ENCODE results near the gene PIP5K1B. TPM values are rescaled to one million over a fixed set of nuclear protein-coding genes. Genes with fewer than 3 reads are reported as not detected.

PIP5K1B gene
- total RNA-seq, 1 experiment from 2014 or later: not detected

GRCh38 chr9:68932458-68932857 is 227.4 kb downstream of the PIP5K1B start:
- DNase-seq (ENCODE audit: low read depth, low spot score): no peak
- intact Hi-C loops (cut with micrococcal nuclease; ENCODE audit: unreplicated experiment): no loop called here
- CTCF ChIA-PET: no interaction called here
- in situ Hi-C loops (cut with HindIII; ENCODE audit: low pct_unique_long_range_greater_than_20kb, low sequenced_read_pairs): no loop called here
- TF ChIP-seq, protein P1, sequence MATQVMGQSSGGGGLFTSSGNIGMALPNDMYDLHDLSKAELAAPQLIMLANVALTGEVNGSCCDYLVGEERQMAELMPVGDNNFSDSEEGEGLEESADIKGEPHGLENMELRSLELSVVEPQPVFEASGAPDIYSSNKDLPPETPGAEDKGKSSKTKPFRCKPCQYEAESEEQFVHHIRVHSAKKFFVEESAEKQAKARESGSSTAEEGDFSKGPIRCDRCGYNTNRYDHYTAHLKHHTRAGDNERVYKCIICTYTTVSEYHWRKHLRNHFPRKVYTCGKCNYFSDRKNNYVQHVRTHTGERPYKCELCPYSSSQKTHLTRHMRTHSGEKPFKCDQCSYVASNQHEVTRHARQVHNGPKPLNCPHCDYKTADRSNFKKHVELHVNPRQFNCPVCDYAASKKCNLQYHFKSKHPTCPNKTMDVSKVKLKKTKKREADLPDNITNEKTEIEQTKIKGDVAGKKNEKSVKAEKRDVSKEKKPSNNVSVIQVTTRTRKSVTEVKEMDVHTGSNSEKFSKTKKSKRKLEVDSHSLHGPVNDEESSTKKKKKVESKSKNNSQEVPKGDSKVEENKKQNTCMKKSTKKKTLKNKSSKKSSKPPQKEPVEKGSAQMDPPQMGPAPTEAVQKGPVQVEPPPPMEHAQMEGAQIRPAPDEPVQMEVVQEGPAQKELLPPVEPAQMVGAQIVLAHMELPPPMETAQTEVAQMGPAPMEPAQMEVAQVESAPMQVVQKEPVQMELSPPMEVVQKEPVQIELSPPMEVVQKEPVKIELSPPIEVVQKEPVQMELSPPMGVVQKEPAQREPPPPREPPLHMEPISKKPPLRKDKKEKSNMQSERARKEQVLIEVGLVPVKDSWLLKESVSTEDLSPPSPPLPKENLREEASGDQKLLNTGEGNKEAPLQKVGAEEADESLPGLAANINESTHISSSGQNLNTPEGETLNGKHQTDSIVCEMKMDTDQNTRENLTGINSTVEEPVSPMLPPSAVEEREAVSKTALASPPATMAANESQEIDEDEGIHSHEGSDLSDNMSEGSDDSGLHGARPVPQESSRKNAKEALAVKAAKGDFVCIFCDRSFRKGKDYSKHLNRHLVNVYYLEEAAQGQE (IDR thresholded peaks at IDR 0.05; ENCODE audit: insufficient read depth in 1 of 2, low read depth in 2 of 2, low read length in 1 of 2): no peak
- TF ChIP-seq, protein P2, sequence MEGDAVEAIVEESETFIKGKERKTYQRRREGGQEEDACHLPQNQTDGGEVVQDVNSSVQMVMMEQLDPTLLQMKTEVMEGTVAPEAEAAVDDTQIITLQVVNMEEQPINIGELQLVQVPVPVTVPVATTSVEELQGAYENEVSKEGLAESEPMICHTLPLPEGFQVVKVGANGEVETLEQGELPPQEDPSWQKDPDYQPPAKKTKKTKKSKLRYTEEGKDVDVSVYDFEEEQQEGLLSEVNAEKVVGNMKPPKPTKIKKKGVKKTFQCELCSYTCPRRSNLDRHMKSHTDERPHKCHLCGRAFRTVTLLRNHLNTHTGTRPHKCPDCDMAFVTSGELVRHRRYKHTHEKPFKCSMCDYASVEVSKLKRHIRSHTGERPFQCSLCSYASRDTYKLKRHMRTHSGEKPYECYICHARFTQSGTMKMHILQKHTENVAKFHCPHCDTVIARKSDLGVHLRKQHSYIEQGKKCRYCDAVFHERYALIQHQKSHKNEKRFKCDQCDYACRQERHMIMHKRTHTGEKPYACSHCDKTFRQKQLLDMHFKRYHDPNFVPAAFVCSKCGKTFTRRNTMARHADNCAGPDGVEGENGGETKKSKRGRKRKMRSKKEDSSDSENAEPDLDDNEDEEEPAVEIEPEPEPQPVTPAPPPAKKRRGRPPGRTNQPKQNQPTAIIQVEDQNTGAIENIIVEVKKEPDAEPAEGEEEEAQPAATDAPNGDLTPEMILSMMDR (IDR thresholded peaks at IDR 0.05): no peak
- TF ChIP-seq SIN3A (IDR thresholded peaks at IDR 0.05; ENCODE audit: borderline replicate concordance, insufficient read depth, low read depth, low read length) (no peak), TCF7L2 (IDR thresholded peaks at IDR 0.05; ENCODE audit: low read depth, low read length) (no peak), POLR2AphosphoS5 (IDR thresholded peaks at IDR 0.05; ENCODE audit: low read depth, low read length) (no peak)
- Histone ChIP-seq H3K27ac (ENCODE audit: low read length) (no peak overlapping the region), H3K4me3 (ENCODE audit: low read depth in 2 of 2, low read length in 2 of 2) (no peak overlapping the region), H3K9me3 (ENCODE audit: control insufficient read depth, insufficient read depth, low read depth, low read length) (no peaks in the 10 kb centered on the region), H3K4me1 (ENCODE audit: control insufficient read depth, insufficient read depth, low read length) (no peaks in the 10 kb centered on the region), H3K27me3 (ENCODE audit: control insufficient read depth, insufficient read depth, low read length) (no peaks in the 10 kb centered on the region), H3K36me3 (ENCODE audit: control insufficient read depth, insufficient read depth, low read length) (no peaks in the 10 kb centered on the region)
- no peak for ATAC-seq
- POLR2A ChIA-PET: no interaction called here
- BruUV-seq (replicated peaks): no TSS peak

- ChIA-PET CTCF (no interaction called here), POLR2A (no interaction called here)
- no peak overlapping the region for H3K27ac ChIP-seq (ENCODE audit: low read length)
- DNase-seq (ENCODE audit: low read depth, low spot score) (no peak), ATAC-seq (no peak)
- no peaks in the 10 kb centered on the region for H3K4me1 ChIP-seq (ENCODE audit: control insufficient read depth, insufficient read depth, low read length)
- H3K9me3 ChIP-seq (ENCODE audit: control insufficient read depth, insufficient read depth, low read depth, low read length): no peaks in the 10 kb centered on the region
- no peaks in the 10 kb centered on the region for H3K36me3 ChIP-seq (ENCODE audit: control insufficient read depth, insufficient read depth, low read length)
- no peaks in the 10 kb centered on the region for H3K27me3 ChIP-seq (ENCODE audit: control insufficient read depth, insufficient read depth, low read length)
- BruUV-seq (replicated peaks): no TSS peak
- no peak overlapping the region for H3K4me3 ChIP-seq (ENCODE audit: low read depth in 2 of 2, low read length in 2 of 2)
- in situ Hi-C loops (cut with HindIII; ENCODE audit: low pct_unique_long_range_greater_than_20kb, low sequenced_read_pairs): no loop called here
- TF ChIP-seq POLR2AphosphoS5 (IDR thresholded peaks at IDR 0.05; ENCODE audit: low read depth, low read length) (no peak), TCF7L2 (IDR thresholded peaks at IDR 0.05; ENCODE audit: low read depth, low read length) (no peak), SIN3A (IDR thresholded peaks at IDR 0.05; ENCODE audit: borderline replicate concordance, insufficient read depth, low read depth, low read length) (no peak)
- TF ChIP-seq, protein P1 (IDR thresholded peaks at IDR 0.05; ENCODE audit: insufficient read depth in 1 of 2, low read depth in 2 of 2, low read length in 1 of 2): no peak
- TF ChIP-seq, protein P2 (IDR thresholded peaks at IDR 0.05): no peak
- intact Hi-C loops (cut with micrococcal nuclease; ENCODE audit: unreplicated experiment): no loop called here
These were observed 228.6 kb downstream of the PIP5K1B start for GRCh38 chr9:68933434-68934328.
